ENCODE measurements around the gene RPP25.

DNA sequence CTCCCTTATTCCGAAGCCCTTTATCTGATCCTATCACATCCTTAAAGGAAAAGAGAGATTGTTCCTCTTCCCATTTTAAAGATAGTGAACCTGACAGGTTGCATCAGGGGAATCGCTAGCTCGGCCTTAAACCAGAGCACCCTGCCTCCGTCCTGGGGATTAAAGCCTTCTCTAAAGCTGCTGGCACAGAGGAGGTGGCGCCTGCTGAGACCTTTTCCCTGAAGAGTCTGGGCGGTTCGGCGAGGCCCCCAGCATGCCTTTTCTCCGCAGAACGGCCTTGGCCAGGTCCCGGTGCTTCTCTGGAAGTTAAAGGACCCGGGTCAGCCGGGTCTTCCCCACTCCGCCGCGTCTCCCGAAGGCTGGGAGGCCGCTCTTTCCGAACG lies 50.5 kb downstream of the RPP25 start:
- TF ChIP-seq, protein P1, sequence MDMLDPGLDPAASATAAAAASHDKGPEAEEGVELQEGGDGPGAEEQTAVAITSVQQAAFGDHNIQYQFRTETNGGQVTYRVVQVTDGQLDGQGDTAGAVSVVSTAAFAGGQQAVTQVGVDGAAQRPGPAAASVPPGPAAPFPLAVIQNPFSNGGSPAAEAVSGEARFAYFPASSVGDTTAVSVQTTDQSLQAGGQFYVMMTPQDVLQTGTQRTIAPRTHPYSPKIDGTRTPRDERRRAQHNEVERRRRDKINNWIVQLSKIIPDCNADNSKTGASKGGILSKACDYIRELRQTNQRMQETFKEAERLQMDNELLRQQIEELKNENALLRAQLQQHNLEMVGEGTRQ (IDR thresholded peaks at IDR 0.05; ENCODE audit: borderline replicate concordance, low read depth, low read length): no peak
- no peak for TF ChIP-seq FOXM1 (IDR thresholded peaks at IDR 0.05; ENCODE audit: low read depth, low read length)
- TF ChIP-seq, protein P2, sequence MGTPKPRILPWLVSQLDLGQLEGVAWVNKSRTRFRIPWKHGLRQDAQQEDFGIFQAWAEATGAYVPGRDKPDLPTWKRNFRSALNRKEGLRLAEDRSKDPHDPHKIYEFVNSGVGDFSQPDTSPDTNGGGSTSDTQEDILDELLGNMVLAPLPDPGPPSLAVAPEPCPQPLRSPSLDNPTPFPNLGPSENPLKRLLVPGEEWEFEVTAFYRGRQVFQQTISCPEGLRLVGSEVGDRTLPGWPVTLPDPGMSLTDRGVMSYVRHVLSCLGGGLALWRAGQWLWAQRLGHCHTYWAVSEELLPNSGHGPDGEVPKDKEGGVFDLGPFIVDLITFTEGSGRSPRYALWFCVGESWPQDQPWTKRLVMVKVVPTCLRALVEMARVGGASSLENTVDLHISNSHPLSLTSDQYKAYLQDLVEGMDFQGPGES (IDR thresholded peaks at IDR 0.05): no peak
- no peak for TF ChIP-seq YY1 (IDR thresholded peaks at IDR 0.05; ENCODE audit: low read depth, low read length)
- TF ChIP-seq, protein P3, sequence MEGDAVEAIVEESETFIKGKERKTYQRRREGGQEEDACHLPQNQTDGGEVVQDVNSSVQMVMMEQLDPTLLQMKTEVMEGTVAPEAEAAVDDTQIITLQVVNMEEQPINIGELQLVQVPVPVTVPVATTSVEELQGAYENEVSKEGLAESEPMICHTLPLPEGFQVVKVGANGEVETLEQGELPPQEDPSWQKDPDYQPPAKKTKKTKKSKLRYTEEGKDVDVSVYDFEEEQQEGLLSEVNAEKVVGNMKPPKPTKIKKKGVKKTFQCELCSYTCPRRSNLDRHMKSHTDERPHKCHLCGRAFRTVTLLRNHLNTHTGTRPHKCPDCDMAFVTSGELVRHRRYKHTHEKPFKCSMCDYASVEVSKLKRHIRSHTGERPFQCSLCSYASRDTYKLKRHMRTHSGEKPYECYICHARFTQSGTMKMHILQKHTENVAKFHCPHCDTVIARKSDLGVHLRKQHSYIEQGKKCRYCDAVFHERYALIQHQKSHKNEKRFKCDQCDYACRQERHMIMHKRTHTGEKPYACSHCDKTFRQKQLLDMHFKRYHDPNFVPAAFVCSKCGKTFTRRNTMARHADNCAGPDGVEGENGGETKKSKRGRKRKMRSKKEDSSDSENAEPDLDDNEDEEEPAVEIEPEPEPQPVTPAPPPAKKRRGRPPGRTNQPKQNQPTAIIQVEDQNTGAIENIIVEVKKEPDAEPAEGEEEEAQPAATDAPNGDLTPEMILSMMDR (IDR thresholded peaks at IDR 0.05 in 2 of 3, conservative IDR thresholded peaks at IDR 0.05 in 1 of 3; ENCODE audit: control insufficient read depth in 2 of 3, extremely low read depth in 1 of 3, insufficient read depth in 1 of 3, low read depth in 3 of 3, low read length in 3 of 3): no peak
- no peak for TF ChIP-seq EZH2 (IDR thresholded peaks at IDR 0.05; ENCODE audit: borderline replicate concordance, control insufficient read depth, low read depth, low read length)
- no peak for TF ChIP-seq ETV6 (conservative IDR thresholded peaks at IDR 0.05 in 1 of 2, IDR thresholded peaks at IDR 0.05 in 1 of 2; ENCODE audit: borderline replicate concordance in 1 of 2, low read depth in 1 of 2)
- TF ChIP-seq, protein P4, sequence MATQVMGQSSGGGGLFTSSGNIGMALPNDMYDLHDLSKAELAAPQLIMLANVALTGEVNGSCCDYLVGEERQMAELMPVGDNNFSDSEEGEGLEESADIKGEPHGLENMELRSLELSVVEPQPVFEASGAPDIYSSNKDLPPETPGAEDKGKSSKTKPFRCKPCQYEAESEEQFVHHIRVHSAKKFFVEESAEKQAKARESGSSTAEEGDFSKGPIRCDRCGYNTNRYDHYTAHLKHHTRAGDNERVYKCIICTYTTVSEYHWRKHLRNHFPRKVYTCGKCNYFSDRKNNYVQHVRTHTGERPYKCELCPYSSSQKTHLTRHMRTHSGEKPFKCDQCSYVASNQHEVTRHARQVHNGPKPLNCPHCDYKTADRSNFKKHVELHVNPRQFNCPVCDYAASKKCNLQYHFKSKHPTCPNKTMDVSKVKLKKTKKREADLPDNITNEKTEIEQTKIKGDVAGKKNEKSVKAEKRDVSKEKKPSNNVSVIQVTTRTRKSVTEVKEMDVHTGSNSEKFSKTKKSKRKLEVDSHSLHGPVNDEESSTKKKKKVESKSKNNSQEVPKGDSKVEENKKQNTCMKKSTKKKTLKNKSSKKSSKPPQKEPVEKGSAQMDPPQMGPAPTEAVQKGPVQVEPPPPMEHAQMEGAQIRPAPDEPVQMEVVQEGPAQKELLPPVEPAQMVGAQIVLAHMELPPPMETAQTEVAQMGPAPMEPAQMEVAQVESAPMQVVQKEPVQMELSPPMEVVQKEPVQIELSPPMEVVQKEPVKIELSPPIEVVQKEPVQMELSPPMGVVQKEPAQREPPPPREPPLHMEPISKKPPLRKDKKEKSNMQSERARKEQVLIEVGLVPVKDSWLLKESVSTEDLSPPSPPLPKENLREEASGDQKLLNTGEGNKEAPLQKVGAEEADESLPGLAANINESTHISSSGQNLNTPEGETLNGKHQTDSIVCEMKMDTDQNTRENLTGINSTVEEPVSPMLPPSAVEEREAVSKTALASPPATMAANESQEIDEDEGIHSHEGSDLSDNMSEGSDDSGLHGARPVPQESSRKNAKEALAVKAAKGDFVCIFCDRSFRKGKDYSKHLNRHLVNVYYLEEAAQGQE (IDR thresholded peaks at IDR 0.05; ENCODE audit: low read depth, low read length): no peak
- no peak for TF ChIP-seq NR2C1 (IDR thresholded peaks at IDR 0.05)
- no peak for TF ChIP-seq SIX5 (IDR thresholded peaks at IDR 0.05; ENCODE audit: low read depth, low read length, severe bottlenecking)
- TF ChIP-seq RFX5 (IDR thresholded peaks at IDR 0.05; ENCODE audit: low read depth, low read length): no peak

All from GM12878 (cell line).